HEK293T (cell line): ENCODE measurements around the gene MACROD2.

Source experiments
- CTCF ChIA-PET: fragments of 350-600 bp; formaldehyde crosslinking; extraction: SDS; loops from one replicate; lab custom pipeline; 2021; ENCODE audit warnings: antibody characterized with exemption, inconsistent platforms; lab: Yijun Ruan, JAX
- POLR2A ChIA-PET: fragments of 350-600 bp; formaldehyde crosslinking; extraction: SDS; loops from one replicate; lab custom pipeline; 2020; ENCODE audit warnings: antibody characterized with exemption, inconsistent platforms; lab: Yijun Ruan, JAX
- DNase-seq: peaks from one replicate; pipeline ENCODE4 v3.0.0; 2012; ENCODE audit warnings: mixed read lengths; ENCODE audit errors: extremely low spot score
- ARNT ChIP-seq: fragments of 450-650 bp; IDR thresholded peaks from 2 replicates; pipeline ENCODE4 v1.6.1; 2017; ENCODE audit warnings: mild to moderate bottlenecking
- BHLHE40 ChIP-seq: fragments of 450-650 bp; IDR thresholded peaks from 2 replicates; pipeline ENCODE4 v1.6.1; 2016; ENCODE audit warnings: mild to moderate bottlenecking, moderate library complexity, borderline replicate concordance
- CTBP1 ChIP-seq: fragments of 450-650 bp; IDR thresholded peaks from 2 replicates; pipeline ENCODE4 v1.6.1; 2016; ENCODE audit warnings: borderline replicate concordance
- ELF4 ChIP-seq: fragments of 450-650 bp; IDR thresholded peaks from 2 replicates; pipeline ENCODE4 v1.6.1; 2017; ENCODE audit warnings: antibody characterized with exemption
- FOXA1 ChIP-seq: fragments of 450-650 bp; IDR thresholded peaks from 2 replicates; pipeline ENCODE4 v1.6.1; 2016; ENCODE audit warnings: mild to moderate bottlenecking
- FOXK2 ChIP-seq: fragments of 450-650 bp; IDR thresholded peaks from 2 replicates; pipeline ENCODE4 v1.6.1; 2016; ENCODE audit warnings: mild to moderate bottlenecking
- FOXM1 ChIP-seq: fragments of 450-650 bp; IDR thresholded peaks from 2 replicates; pipeline ENCODE4 v1.6.1; 2017; ENCODE audit warnings: mild to moderate bottlenecking, borderline replicate concordance
- HDGF ChIP-seq: fragments of 450-650 bp; IDR thresholded peaks from 2 replicates; pipeline ENCODE4 v1.6.1; 2017; ENCODE audit warnings: antibody characterized with exemption, borderline replicate concordance
- L3MBTL2 ChIP-seq: fragments of 450-650 bp; conservative IDR thresholded peaks from 2 replicates; pipeline ENCODE4 v1.6.1; 2016; ENCODE audit warnings: mild to moderate bottlenecking
- LEF1 ChIP-seq: fragments of 450-650 bp; IDR thresholded peaks from 2 replicates; pipeline ENCODE4 v1.6.1; 2017; ENCODE audit warnings: mild to moderate bottlenecking, borderline replicate concordance
- NFRKB ChIP-seq: fragments of 450-650 bp; IDR thresholded peaks from 2 replicates; pipeline ENCODE4 v1.6.1; 2016; ENCODE audit warnings: mild to moderate bottlenecking, moderate library complexity
- SP1 ChIP-seq: fragments of 450-650 bp; IDR thresholded peaks from 2 replicates; pipeline ENCODE4 v1.6.1; 2017
- SUZ12 ChIP-seq: fragments of 450-650 bp; IDR thresholded peaks from 2 replicates; pipeline ENCODE4 v1.6.1; 2016; ENCODE audit warnings: mild to moderate bottlenecking
- TARDBP ChIP-seq: fragments of 450-650 bp; IDR thresholded peaks from 2 replicates; pipeline ENCODE4 v1.6.1; 2016
- ZNF384 ChIP-seq: fragments of 450-650 bp; IDR thresholded peaks from 2 replicates; pipeline ENCODE4 v1.6.1; 2016
- TF ChIP-seq, protein P1 (sequence below): fragments of 450-650 bp; IDR thresholded peaks from 2 replicates; pipeline ENCODE4 v1.6.1; 2016

Gene MACROD2

DNA sequence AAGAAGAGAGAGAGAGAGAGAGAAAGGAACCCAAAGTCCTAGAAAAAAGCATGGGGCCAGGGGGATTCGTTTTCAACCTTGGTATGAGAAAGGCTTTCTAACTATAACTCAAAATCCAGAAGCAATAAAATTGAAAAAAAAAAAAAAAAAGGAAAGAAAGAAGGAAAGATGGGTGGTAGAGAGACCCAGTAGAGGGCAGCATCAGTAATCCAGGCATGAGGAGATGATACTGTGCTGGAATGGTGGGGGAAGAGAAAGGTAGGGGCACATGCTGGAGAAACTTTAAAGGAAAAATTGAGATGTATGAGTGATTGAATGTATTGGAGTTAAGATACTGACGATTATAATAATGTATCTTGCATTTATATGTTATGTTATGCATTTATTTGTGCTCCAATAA lies 1382.8 kb downstream of the MACROD2 start:
- ChIA-PET POLR2A (no interaction called here), CTCF (no interaction called here)
- DNase-seq = no peak
- TF ChIP-seq L3MBTL2 (no peak), BHLHE40 (no peak), ZNF384 (peak; percentile 59; the same call in 1 of the 2 replicates), LEF1 (no peak), NFRKB (no peak)

DNA sequence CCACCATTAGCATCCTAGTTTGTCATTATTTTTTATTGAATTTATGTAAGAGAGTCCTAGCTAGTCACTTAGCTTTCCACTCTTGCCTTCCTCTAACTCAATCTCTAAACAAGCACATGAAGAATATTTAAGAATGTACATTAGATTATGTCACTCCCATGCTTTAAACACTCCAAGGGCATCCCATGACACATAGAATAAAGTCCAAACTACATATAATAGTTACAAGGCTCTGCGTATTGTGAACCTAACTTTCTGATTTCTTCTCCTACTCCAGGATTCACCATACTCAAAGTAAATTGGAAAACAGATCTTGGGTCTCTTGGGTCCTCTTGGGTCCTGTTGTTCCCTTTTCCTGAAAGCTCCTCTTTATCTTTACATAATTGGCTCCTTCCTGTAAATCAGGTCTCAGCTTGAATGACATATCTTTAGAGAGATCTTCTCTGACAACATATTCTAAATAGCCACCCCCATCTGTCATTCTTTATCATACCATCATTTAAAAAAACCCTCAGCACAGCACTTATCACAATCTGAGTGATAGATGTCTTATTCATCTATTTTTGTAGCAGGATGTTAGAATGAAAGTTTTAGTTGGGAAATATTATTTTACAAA lies 1384.5 kb downstream of the MACROD2 start:
- DNase-seq = no peak
- ChIA-PET POLR2A (no interaction called here), CTCF (interaction anchor here (0.5 kb wide), 1 partner anchor 11 kb away, joined by 3 read pairs; no protein-coding TSS in a partner anchor)
- TF ChIP-seq CTBP1 = no peak
- TF ChIP-seq L3MBTL2 = no peak
- no peak for TF ChIP-seq ELF4
- no peak for TF ChIP-seq TARDBP
- TF ChIP-seq, protein P1, sequence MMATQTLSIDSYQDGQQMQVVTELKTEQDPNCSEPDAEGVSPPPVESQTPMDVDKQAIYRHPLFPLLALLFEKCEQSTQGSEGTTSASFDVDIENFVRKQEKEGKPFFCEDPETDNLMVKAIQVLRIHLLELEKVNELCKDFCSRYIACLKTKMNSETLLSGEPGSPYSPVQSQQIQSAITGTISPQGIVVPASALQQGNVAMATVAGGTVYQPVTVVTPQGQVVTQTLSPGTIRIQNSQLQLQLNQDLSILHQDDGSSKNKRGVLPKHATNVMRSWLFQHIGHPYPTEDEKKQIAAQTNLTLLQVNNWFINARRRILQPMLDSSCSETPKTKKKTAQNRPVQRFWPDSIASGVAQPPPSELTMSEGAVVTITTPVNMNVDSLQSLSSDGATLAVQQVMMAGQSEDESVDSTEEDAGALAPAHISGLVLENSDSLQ = no peak
- TF ChIP-seq LEF1 = no peak
- TF ChIP-seq HDGF = no peak
- no peak for TF ChIP-seq ARNT

DNA sequence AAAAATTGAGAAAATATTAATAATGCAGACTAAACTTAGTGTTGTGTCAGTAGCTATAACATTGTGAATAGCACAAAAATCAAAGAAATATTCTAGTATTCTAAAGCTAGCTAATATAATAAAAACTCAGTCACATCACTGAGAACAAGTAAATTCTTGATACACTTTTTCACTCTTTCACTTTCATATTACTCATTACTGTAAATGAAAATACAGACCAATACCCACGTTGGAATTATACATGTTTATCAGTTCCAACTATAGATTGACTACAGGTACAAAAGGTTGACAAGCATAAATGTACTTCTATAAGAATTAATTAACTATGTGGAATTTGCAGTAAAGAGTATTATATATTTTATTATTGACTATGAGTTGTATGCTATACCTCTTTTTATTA lies 1385.5 kb downstream of the MACROD2 start:
- no peak for DNase-seq
- TF ChIP-seq TARDBP (no peak), ARNT (no peak), HDGF (no peak), FOXM1 (no peak), FOXA1 (no peak), ZNF384 (no peak), FOXK2 (no peak), SP1 (no peak), NFRKB (no peak), CTBP1 (no peak), LEF1 (no peak), SUZ12 (no peak), ELF4 (no peak)
- TF ChIP-seq, protein P1 = no peak
- ChIA-PET POLR2A (no interaction called here), CTCF (no interaction called here)

DNA sequence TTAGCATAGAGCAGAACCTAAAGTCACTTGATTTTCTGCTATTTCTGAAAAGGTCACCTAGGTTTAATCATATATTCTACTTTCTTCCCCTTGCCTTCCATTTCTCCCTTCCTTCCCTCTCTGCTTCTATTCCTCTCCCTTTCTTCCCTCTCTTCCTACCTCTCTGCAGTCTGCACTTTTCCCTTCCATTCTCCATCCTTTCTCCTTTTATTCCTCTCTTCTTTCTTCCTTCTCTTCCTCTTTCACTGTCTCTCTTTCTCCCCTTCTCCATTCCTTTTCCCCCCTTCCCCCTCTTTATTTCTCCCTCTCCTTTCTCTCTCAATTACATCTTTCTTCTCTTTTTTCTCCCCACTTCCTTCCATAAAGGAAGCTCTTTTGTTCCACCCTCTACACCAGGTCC lies 1391.9 kb downstream of the MACROD2 start:
- no peak for TF ChIP-seq FOXA1
- no peak for TF ChIP-seq LEF1
- TF ChIP-seq SP1 = no peak
- TF ChIP-seq TARDBP = no peak
- TF ChIP-seq FOXK2 = no peak
- TF ChIP-seq L3MBTL2 = no peak
- TF ChIP-seq BHLHE40 = no peak
- TF ChIP-seq FOXM1 = no peak
- TF ChIP-seq ZNF384 = no peak
- no peak for DNase-seq
- ChIA-PET POLR2A (no interaction called here), CTCF (no interaction called here)

DNA sequence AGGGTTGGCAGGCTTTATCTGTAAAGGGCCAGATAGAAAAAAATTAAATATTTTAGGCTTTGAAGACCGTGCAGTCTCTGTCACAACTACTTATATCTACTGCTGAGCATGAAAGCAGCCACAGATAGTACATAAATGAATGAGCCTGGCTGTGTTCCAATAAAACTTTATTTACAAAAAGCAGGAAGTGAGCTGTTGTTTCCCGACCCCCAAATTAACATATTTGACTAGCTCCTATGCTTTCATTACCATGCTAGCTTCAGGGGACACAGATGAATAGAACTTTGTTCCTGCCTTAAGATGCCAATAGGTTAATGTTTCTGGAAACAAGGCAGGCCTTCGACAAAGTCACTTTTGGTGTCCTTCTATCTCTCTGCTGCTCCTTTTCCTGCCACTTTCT lies 1400.1 kb downstream of the MACROD2 start:
- CTCF ChIA-PET = no interaction called here
- DNase-seq = no peak
- POLR2A ChIA-PET = no interaction called here
- no peak for TF ChIP-seq HDGF
- TF ChIP-seq L3MBTL2 = no peak

DNA sequence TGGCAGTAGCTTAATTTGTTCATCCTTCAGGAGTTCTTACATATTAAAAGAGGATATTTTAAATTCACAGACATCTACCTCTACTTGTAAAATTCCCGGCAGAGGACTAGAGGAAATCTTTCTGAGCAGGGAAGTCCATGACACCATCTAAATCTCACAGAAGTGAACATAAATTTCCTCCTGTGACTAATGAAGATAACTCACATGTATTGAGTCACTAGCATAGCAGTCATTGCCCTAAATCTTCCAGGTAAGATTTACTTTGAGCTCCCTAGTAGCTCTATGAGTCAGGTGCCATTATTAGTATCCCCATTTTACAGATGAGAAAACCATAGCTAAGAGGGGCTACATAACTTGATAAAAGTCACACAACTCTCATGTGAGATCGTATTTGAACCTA lies 1400.7 kb downstream of the MACROD2 start:
- ChIA-PET POLR2A (no interaction called here), CTCF (no interaction called here)
- DNase-seq = no peak
- no peak for TF ChIP-seq BHLHE40
- no peak for TF ChIP-seq NFRKB
- no peak for TF ChIP-seq HDGF
- TF ChIP-seq FOXA1 = no peak
- TF ChIP-seq ZNF384 = no peak
- no peak for TF ChIP-seq SUZ12
- TF ChIP-seq FOXK2 = no peak
- TF ChIP-seq ARNT = no peak
- no peak for TF ChIP-seq L3MBTL2
- TF ChIP-seq LEF1 = no peak
- no peak for TF ChIP-seq FOXM1
- TF ChIP-seq, protein P1 = no peak
- no peak for TF ChIP-seq TARDBP
- TF ChIP-seq ELF4 = no peak
- no peak for TF ChIP-seq SP1
- no peak for TF ChIP-seq CTBP1
